HepG2 (cell line): ENCODE data around the gene CCDC158. TPM values are rescaled to one million over a fixed set of nuclear protein-coding genes. Genes with fewer than 3 reads are reported as not detected.

ENCODE experiments used
- ARHGAP35 ChIP-seq: sonication (generic); formaldehyde crosslinking; IDR thresholded peaks from 2 replicates; pipeline ENCODE4 v1.9.0; 2022; ENCODE audit warnings: mild to moderate bottlenecking, inconsistent platforms, moderate library complexity, missing genetic modification reagents, borderline replicate concordance
- ATM ChIP-seq: fragments of 450-650 bp; IDR thresholded peaks from 2 replicates; pipeline ENCODE4 v1.7.1; 2017; ENCODE audit warnings: mild to moderate bottlenecking, borderline replicate concordance
- FOSL2 ChIP-seq: sonication (generic); formaldehyde crosslinking; IDR thresholded peaks from 2 replicates; pipeline ENCODE4 v1.4.0; 2020; ENCODE audit warnings: missing genetic modification reagents
- FOXM1 ChIP-seq: sonication (generic); formaldehyde crosslinking; IDR thresholded peaks from 2 replicates; pipeline ENCODE4 v1.5.0; 2020; ENCODE audit warnings: missing genetic modification reagents
- HOXA3 ChIP-seq: sonication (generic); formaldehyde crosslinking; IDR thresholded peaks from 2 replicates; pipeline ENCODE4 v1.5.0; 2020; ENCODE audit warnings: missing genetic modification reagents
- KAT2B ChIP-seq: fragments of 150-350 bp; IDR thresholded peaks from 2 replicates; pipeline ENCODE4 v1.6.1; 2014; ENCODE audit warnings: low read depth, low read length, borderline replicate concordance
- REXO4 ChIP-seq: sonication (generic); formaldehyde crosslinking; IDR thresholded peaks from 2 replicates; pipeline ENCODE4 v1.8.0; 2022; ENCODE audit warnings: missing genetic modification reagents, mild to moderate bottlenecking, borderline replicate concordance
- SP5 ChIP-seq: IDR thresholded peaks from 2 replicates; pipeline ENCODE4 v1.6.1; 2016; ENCODE audit warnings: low read depth, borderline replicate concordance
- SSRP1 ChIP-seq: IDR thresholded peaks from 2 replicates; pipeline ENCODE4 v1.6.1; 2016; ENCODE audit warnings: control low read depth
- TAF15 ChIP-seq: fragments of 200-400 bp; formaldehyde crosslinking; IDR thresholded peaks from one replicate; pipeline ENCODE4 v1.6.1; 2018; ENCODE audit warnings: mild to moderate bottlenecking, low read depth, low read length; ENCODE audit not compliant: poor library complexity, severe bottlenecking
- TCF7 ChIP-seq: sonication (generic); IDR thresholded peaks from 2 replicates; pipeline ENCODE4 v1.6.1; 2016; ENCODE audit warnings: antibody characterized with exemption, low read depth
- XBP1 ChIP-seq: sonication (generic); formaldehyde crosslinking; IDR thresholded peaks from 2 replicates; pipeline ENCODE4 v1.5.0; 2020; ENCODE audit warnings: missing genetic modification reagents
- ZBTB20 ChIP-seq: sonication (generic); formaldehyde crosslinking; IDR thresholded peaks from 2 replicates; pipeline ENCODE4 v1.8.1; 2023; ENCODE audit warnings: missing genetic modification reagents, low read depth, mild to moderate bottlenecking, borderline replicate concordance
- ZBTB8A ChIP-seq: sonication (generic); formaldehyde crosslinking; IDR thresholded peaks from 2 replicates; pipeline ENCODE4 v1.4.0; 2020; ENCODE audit warnings: mild to moderate bottlenecking, low read depth, missing genetic modification reagents, borderline replicate concordance
- ZMYM2 ChIP-seq: sonication (generic); formaldehyde crosslinking; IDR thresholded peaks from 2 replicates; pipeline ENCODE4 v1.8.0; 2022; ENCODE audit warnings: mild to moderate bottlenecking, missing genetic modification reagents
- ZNF260 ChIP-seq: sonication (generic); formaldehyde crosslinking; IDR thresholded peaks from 2 replicates; pipeline ENCODE4 v1.4.0; 2020; ENCODE audit warnings: missing genetic modification reagents, low read depth, mild to moderate bottlenecking, borderline replicate concordance
- ZNF292 ChIP-seq: sonication (generic); formaldehyde crosslinking; IDR thresholded peaks from 2 replicates; pipeline ENCODE4 v1.8.1; 2022; ENCODE audit warnings: mild to moderate bottlenecking, low read depth, missing genetic modification reagents, borderline replicate concordance
- ZNF674 ChIP-seq: sonication (generic); formaldehyde crosslinking; IDR thresholded peaks from 2 replicates; pipeline ENCODE4 v1.5.0; 2020; ENCODE audit warnings: low read depth, mild to moderate bottlenecking, missing genetic modification reagents
- ZNF775 ChIP-seq: sonication (generic); formaldehyde crosslinking; IDR thresholded peaks from 2 replicates; pipeline ENCODE4 v1.4.0; 2020; ENCODE audit warnings: missing genetic modification reagents, mild to moderate bottlenecking, moderate library complexity, borderline replicate concordance
- polyA plus RNA-seq, 8 experiments: library from polyadenylated mRNA; depleted of rRNA in 3 of 8; stranded (reverse) in 7 of 8; unstranded in 1 of 8; fragments of >200 nt; fragmentation: Illumina TruSeq in 4 of 8; extraction: Trizol in 4 of 8; gene quantifications; 2 replicates each; pipeline versions ENCODE4 v1.2.1 to v1.2.3, GENCODE V29; 2011 to 2016; ENCODE audit warnings: low read depth in 4 of 8, missing spikeins in 1 of 8, mixed read lengths in 1 of 8; ENCODE audit not compliant: insufficient read depth in 1 of 8
- total RNA-seq, 5 experiments: library from RNA; depleted of rRNA; stranded (reverse); fragments of >200 nt; fragmentation: Illumina TruSeq; extraction: Trizol; gene quantifications; 2 replicates each; pipeline ENCODE4 v1.2.3, GENCODE V29; 2016; ENCODE audit warnings: low read depth in 1 of 5
- TF ChIP-seq, protein P1 (sequence below): sonication (generic); formaldehyde crosslinking; IDR thresholded peaks from 2 replicates; pipeline ENCODE4 v1.5.1; 2020; ENCODE audit warnings: mild to moderate bottlenecking, moderate library complexity, missing genetic modification reagents
- TF ChIP-seq, protein P2 (sequence below): sonication (generic); formaldehyde crosslinking; IDR thresholded peaks from 2 replicates; pipeline ENCODE4 v1.4.0; 2020; ENCODE audit warnings: missing genetic modification reagents, borderline replicate concordance
- TF ChIP-seq, protein P3 (sequence below): IDR thresholded peaks from 2 replicates; pipeline ENCODE4 v1.6.1; 2018; ENCODE audit warnings: missing genetic modification reagents, mild to moderate bottlenecking, missing compliant biosample characterization
- TF ChIP-seq, protein P4 (sequence below): sonication (generic); formaldehyde crosslinking; IDR thresholded peaks from 2 replicates; pipeline ENCODE4 v1.5.0; 2020; ENCODE audit warnings: missing genetic modification reagents

CCDC158 gene
- total and polyA plus RNA-seq, 2 of the 13 experiments (the other 11 are each of a cell fraction or from before 2014, with no cell fraction given): not detected

DNA sequence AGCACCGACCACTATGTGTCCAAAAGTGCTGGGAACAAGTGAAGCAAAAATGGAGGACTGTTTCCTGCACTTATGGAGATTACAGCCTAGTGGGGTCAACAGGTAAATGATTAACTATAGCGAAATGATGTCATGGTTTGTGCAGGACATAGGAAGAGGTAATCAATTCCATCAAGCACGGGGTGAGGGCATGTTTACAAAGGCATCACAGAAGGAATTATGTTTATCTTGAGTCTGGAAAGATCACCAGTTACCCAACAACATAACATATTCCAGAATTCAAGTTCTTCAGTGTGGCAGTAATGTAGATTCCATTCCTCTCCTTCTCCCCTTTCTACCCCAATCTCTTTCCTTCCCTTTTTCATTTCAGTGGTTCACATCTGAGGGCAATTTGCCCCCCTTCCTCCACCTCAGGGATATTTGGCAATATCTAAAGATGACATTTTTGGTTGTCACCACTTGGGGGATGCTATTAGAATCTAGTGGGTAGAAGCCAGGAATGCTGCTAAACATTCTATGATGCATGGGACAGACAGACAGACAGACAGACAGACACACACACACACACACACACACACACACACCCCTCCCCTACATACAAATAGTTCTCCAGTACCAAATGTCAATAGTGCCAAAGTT lies 145.3 kb downstream of the CCDC158 start (continued):
- no peak for TF ChIP-seq SSRP1 (CRISPR knock-in tag)
- TF ChIP-seq KAT2B: no peak
- no peak for TF ChIP-seq ZNF674
- no peak for TF ChIP-seq FOXM1 (CRISPR knock-in tag)
- no peak for TF ChIP-seq ZNF775 (CRISPR knock-in tag)
- no peak for TF ChIP-seq SP5 (CRISPR knock-in tag)
- TF ChIP-seq, protein P1, sequence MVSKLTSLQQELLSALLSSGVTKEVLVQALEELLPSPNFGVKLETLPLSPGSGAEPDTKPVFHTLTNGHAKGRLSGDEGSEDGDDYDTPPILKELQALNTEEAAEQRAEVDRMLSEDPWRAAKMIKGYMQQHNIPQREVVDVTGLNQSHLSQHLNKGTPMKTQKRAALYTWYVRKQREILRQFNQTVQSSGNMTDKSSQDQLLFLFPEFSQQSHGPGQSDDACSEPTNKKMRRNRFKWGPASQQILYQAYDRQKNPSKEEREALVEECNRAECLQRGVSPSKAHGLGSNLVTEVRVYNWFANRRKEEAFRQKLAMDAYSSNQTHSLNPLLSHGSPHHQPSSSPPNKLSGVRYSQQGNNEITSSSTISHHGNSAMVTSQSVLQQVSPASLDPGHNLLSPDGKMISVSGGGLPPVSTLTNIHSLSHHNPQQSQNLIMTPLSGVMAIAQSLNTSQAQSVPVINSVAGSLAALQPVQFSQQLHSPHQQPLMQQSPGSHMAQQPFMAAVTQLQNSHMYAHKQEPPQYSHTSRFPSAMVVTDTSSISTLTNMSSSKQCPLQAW: peak; percentile 87
- TF ChIP-seq ZBTB20 (CRISPR knock-in tag): no peak
- TF ChIP-seq ATM: no peak
- no peak for TF ChIP-seq REXO4
- TF ChIP-seq, protein P2, sequence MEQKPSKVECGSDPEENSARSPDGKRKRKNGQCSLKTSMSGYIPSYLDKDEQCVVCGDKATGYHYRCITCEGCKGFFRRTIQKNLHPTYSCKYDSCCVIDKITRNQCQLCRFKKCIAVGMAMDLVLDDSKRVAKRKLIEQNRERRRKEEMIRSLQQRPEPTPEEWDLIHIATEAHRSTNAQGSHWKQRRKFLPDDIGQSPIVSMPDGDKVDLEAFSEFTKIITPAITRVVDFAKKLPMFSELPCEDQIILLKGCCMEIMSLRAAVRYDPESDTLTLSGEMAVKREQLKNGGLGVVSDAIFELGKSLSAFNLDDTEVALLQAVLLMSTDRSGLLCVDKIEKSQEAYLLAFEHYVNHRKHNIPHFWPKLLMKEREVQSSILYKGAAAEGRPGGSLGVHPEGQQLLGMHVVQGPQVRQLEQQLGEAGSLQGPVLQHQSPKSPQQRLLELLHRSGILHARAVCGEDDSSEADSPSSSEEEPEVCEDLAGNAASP (CRISPR knock-in tag): 0 out of 2 replicates have a peak, but pooled peaks have one; percentile 33
- TF ChIP-seq XBP1 (CRISPR knock-in tag): no peak
- no peak for TF ChIP-seq ARHGAP35 (CRISPR knock-in tag)
- peak; percentile 74 for TF ChIP-seq HOXA3 (CRISPR knock-in tag)
- TF ChIP-seq ZNF292 (CRISPR knock-in tag): no peak
- TF ChIP-seq TAF15: no peak
- TF ChIP-seq, protein P3, sequence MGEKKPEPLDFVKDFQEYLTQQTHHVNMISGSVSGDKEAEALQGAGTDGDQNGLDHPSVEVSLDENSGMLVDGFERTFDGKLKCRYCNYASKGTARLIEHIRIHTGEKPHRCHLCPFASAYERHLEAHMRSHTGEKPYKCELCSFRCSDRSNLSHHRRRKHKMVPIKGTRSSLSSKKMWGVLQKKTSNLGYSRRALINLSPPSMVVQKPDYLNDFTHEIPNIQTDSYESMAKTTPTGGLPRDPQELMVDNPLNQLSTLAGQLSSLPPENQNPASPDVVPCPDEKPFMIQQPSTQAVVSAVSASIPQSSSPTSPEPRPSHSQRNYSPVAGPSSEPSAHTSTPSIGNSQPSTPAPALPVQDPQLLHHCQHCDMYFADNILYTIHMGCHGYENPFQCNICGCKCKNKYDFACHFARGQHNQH (CRISPR knock-in tag): 0 out of 2 replicates have a peak, but pooled peaks have one; percentile 40
- TF ChIP-seq, protein P4, sequence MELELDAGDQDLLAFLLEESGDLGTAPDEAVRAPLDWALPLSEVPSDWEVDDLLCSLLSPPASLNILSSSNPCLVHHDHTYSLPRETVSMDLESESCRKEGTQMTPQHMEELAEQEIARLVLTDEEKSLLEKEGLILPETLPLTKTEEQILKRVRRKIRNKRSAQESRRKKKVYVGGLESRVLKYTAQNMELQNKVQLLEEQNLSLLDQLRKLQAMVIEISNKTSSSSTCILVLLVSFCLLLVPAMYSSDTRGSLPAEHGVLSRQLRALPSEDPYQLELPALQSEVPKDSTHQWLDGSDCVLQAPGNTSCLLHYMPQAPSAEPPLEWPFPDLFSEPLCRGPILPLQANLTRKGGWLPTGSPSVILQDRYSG: no peak
- no peak for TF ChIP-seq ZBTB8A
- no peak for TF ChIP-seq ZMYM2 (CRISPR knock-in tag)
- TF ChIP-seq TCF7: no peak
- TF ChIP-seq ZNF260 (CRISPR knock-in tag): no peak
- TF ChIP-seq FOSL2 (CRISPR knock-in tag): peak; percentile 64
